GM18951 (cell line): ENCODE results near the gene ERICH6.

ENCODE experiments used
- POLR2A ChIP-seq: IDR thresholded peaks from 4 replicates; pipeline ENCODE4 v1.6.1; 2011; ENCODE audit warnings: mild to moderate bottlenecking; ENCODE audit not compliant: insufficient read length, insufficient read depth; ENCODE audit errors: extremely low read depth
- in situ Hi-C: fragments of 300-500 bp; cut with MboI; formaldehyde crosslinking; loops from one replicate; pipeline ENCODE4 v1.12.0; 2022; ENCODE audit warnings: low sequenced_read_pairs, mixed read lengths, inconsistent platforms; ENCODE audit not compliant: unreplicated experiment

The ERICH6 gene

GRCh38 chr3:150740733-150741496 is 37.2 kb upstream of the ERICH6 start:
- TF ChIP-seq POLR2A = no peak
- in situ Hi-C loops = no loop called here

GRCh38 chr3:150739877-150740645 is 36.3 kb upstream of the ERICH6 start:
- in situ Hi-C loops = no loop called here
- no peak for TF ChIP-seq POLR2A

GRCh38 chr3:150739200-150739863 is 35.6 kb upstream of the ERICH6 start:
- in situ Hi-C loops = no loop called here
- no peak for TF ChIP-seq POLR2A

GRCh38 chr3:150738688-150739087 is 35.0 kb upstream of the ERICH6 start:
- TF ChIP-seq POLR2A = no peak
- in situ Hi-C loops = no loop called here

GRCh38 chr3:150737874-150738679 is 34.4 kb upstream of the ERICH6 start:
- no peak for TF ChIP-seq POLR2A
- in situ Hi-C loops = no loop called here

GRCh38 chr3:150736903-150737832 is 33.4 kb upstream of the ERICH6 start:
- TF ChIP-seq POLR2A = no peak
- in situ Hi-C loops = no loop called here

GRCh38 chr3:150736316-150736719 is 32.6 kb upstream of the ERICH6 start:
- no peak for TF ChIP-seq POLR2A
- in situ Hi-C loops = no loop called here

- no peak for TF ChIP-seq POLR2A
- in situ Hi-C loops = no loop called here
Observed at GRCh38 chr3:150734795-150735119, 31.0 kb upstream of the ERICH6 start.

- TF ChIP-seq POLR2A = no peak
- in situ Hi-C loops = no loop called here
Observed at GRCh38 chr3:150733936-150734794, 30.4 kb upstream of the ERICH6 start.

GRCh38 chr3:150733373-150733935 is 29.7 kb upstream of the ERICH6 start:
- in situ Hi-C loops = no loop called here
- TF ChIP-seq POLR2A = no peak
